Measurements from ENCODE around the gene ITGB8. TPM values are rescaled to one million over a fixed set of nuclear protein-coding genes. Genes with fewer than 3 reads are reported as not detected.

ITGB8 gene
- total and polyA plus RNA-seq, 2 experiments from 2014 or later: 0.71 to 3.0 TPM

DNA sequence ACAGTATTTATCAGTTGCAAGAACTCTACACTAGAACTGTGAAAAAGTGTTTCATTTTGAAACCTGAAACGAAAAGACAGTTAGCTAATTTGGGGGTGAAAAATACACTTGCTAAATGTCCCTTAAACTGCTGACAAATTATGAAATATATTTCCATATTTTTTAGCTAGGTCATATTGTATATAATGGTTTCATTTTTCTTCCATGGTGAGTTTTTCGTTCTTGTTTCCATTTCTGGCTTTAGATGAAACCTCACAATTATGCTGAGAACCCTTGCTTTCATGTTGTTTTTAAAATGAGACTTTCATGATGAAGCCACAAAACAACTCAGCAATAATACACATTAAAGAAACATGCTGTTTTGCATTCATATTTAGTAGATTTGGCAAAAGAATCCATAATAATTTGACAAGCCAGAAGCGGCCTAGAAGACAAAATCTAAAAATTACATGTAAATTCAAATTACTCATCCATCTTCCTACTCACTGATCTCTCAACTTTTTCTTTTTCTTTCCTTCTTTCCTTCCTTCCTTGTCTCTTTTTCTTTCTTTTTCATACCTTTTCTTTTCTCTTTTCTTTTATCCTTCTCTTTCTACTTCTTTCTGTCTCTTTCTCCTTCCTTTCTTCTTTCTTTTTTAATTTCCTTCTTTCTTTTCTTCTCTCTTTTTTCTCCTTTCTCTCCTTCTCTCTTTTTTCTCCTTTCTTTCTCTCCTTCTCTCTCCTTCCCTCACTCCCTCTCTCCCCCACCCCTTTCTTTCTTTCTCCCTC is 46.5 kb upstream of the ITGB8 start (continued):
- TF ChIP-seq, protein P1, sequence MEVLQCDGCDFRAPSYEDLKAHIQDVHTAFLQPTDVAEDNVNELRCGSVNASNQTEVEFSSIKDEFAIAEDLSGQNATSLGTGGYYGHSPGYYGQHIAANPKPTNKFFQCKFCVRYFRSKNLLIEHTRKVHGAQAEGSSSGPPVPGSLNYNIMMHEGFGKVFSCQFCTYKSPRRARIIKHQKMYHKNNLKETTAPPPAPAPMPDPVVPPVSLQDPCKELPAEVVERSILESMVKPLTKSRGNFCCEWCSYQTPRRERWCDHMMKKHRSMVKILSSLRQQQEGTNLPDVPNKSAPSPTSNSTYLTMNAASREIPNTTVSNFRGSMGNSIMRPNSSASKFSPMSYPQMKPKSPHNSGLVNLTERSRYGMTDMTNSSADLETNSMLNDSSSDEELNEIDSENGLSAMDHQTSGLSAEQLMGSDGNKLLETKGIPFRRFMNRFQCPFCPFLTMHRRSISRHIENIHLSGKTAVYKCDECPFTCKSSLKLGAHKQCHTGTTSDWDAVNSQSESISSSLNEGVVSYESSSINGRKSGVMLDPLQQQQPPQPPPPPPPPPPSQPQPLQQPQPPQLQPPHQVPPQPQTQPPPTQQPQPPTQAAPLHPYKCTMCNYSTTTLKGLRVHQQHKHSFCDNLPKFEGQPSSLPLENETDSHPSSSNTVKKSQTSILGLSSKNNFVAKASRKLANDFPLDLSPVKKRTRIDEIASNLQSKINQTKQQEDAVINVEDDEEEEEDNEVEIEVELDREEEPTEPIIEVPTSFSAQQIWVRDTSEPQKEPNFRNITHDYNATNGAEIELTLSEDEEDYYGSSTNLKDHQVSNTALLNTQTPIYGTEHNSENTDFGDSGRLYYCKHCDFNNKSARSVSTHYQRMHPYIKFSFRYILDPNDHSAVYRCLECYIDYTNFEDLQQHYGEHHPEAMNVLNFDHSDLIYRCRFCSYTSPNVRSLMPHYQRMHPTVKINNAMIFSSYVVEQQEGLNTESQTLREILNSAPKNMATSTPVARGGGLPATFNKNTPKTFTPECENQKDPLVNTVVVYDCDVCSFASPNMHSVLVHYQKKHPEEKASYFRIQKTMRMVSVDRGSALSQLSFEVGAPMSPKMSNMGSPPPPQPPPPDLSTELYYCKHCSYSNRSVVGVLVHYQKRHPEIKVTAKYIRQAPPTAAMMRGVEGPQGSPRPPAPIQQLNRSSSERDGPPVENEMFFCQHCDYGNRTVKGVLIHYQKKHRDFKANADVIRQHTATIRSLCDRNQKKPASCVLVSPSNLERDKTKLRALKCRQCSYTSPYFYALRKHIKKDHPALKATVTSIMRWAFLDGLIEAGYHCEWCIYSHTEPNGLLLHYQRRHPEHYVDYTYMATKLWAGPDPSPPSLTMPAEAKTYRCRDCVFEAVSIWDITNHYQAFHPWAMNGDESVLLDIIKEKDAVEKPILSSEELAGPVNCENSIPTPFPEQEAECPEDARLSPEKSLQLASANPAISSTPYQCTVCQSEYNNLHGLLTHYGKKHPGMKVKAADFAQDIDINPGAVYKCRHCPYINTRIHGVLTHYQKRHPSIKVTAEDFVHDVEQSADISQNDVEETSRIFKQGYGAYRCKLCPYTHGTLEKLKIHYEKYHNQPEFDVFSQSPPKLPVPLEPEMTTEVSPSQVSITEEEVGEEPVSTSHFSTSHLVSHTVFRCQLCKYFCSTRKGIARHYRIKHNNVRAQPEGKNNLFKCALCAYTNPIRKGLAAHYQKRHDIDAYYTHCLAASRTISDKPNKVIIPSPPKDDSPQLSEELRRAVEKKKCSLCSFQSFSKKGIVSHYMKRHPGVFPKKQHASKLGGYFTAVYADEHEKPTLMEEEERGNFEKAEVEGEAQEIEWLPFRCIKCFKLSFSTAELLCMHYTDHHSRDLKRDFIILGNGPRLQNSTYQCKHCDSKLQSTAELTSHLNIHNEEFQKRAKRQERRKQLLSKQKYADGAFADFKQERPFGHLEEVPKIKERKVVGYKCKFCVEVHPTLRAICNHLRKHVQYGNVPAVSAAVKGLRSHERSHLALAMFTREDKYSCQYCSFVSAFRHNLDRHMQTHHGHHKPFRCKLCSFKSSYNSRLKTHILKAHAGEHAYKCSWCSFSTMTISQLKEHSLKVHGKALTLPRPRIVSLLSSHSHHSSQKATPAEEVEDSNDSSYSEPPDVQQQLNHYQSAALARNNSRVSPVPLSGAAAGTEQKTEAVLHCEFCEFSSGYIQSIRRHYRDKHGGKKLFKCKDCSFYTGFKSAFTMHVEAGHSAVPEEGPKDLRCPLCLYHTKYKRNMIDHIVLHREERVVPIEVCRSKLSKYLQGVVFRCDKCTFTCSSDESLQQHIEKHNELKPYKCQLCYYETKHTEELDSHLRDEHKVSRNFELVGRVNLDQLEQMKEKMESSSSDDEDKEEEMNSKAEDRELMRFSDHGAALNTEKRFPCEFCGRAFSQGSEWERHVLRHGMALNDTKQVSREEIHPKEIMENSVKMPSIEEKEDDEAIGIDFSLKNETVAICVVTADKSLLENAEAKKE (CRISPR knock-in tag; IDR thresholded peaks at IDR 0.05): no peak
- TF ChIP-seq ZNF114 (CRISPR knock-in tag; IDR thresholded peaks at IDR 0.05): no peak
- TF ChIP-seq ZNF331 (CRISPR knock-in tag; IDR thresholded peaks at IDR 0.05; ENCODE audit: low read depth): no peak
- no peak for TF ChIP-seq NANOG (IDR thresholded peaks at IDR 0.05; ENCODE audit: borderline replicate concordance)

DNA sequence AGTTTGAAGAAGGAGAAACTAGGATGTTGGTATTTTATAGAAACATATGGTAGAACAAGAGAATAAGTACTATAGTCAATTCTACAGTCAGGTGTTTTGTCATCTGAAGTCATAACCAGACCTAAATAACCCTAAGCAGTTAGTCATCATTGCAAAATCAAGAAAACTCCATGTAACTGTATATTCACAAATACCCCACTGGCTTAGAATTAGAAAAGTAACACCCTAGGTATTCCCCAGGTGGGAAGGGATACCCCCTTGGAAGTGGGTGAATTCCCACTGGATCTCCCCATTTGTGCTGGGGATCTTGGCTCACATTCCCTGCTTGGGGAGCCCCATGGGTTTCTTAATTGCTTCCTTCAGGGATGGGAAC is 45.9 kb upstream of the ITGB8 start:
- DNase-seq (ENCODE audit: low spot score) (no peak), ATAC-seq (no peak)
- H3K27me3 Mint-ChIP-seq (ENCODE audit: insufficient read depth, low read depth, poor library complexity): no peaks in the 10 kb centered on the region
- Histone ChIP-seq H2AFZ (0 out of 2 replicates have a peak overlapping the region, but pooled peaks have one; percentile 4), H3K4me2 (no peak overlapping the region), H3K36me3 (ENCODE audit: insufficient read depth) (no peaks in the 10 kb centered on the region), H3F3A (replicated peaks; ENCODE audit: low read depth) (no peaks in the 10 kb centered on the region; the same call in 1 of the 2 replicates), H4K20me1 (replicated peaks; ENCODE audit: insufficient read depth) (no peaks in the 10 kb centered on the region), H3K4me3 (no peak overlapping the region), H3K79me2 (replicated peaks; ENCODE audit: insufficient read depth) (no peaks in the 10 kb centered on the region), H3K27me3 (ENCODE audit: insufficient read depth) (no peaks in the 10 kb centered on the region), H3K27ac (ENCODE audit: low read depth) (no peak overlapping the region), H3K4me1 (ENCODE audit: insufficient read depth) (no peaks in the 10 kb centered on the region), H3K9me2 (ENCODE audit: insufficient read depth) (no peaks in the 10 kb centered on the region)
- TF ChIP-seq ZNF331 (CRISPR knock-in tag; IDR thresholded peaks at IDR 0.05; ENCODE audit: low read depth): no peak
- no peak for TF ChIP-seq ZNF114 (CRISPR knock-in tag; IDR thresholded peaks at IDR 0.05)
- TF ChIP-seq, protein P2, sequence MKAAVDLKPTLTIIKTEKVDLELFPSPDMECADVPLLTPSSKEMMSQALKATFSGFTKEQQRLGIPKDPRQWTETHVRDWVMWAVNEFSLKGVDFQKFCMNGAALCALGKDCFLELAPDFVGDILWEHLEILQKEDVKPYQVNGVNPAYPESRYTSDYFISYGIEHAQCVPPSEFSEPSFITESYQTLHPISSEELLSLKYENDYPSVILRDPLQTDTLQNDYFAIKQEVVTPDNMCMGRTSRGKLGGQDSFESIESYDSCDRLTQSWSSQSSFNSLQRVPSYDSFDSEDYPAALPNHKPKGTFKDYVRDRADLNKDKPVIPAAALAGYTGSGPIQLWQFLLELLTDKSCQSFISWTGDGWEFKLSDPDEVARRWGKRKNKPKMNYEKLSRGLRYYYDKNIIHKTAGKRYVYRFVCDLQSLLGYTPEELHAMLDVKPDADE (IDR thresholded peaks at IDR 0.05): no peak
- TF ChIP-seq EZH2 (IDR thresholded peaks at IDR 0.05; ENCODE audit: low read depth, unreplicated experiment): no peak
- TF ChIP-seq, protein P3, sequence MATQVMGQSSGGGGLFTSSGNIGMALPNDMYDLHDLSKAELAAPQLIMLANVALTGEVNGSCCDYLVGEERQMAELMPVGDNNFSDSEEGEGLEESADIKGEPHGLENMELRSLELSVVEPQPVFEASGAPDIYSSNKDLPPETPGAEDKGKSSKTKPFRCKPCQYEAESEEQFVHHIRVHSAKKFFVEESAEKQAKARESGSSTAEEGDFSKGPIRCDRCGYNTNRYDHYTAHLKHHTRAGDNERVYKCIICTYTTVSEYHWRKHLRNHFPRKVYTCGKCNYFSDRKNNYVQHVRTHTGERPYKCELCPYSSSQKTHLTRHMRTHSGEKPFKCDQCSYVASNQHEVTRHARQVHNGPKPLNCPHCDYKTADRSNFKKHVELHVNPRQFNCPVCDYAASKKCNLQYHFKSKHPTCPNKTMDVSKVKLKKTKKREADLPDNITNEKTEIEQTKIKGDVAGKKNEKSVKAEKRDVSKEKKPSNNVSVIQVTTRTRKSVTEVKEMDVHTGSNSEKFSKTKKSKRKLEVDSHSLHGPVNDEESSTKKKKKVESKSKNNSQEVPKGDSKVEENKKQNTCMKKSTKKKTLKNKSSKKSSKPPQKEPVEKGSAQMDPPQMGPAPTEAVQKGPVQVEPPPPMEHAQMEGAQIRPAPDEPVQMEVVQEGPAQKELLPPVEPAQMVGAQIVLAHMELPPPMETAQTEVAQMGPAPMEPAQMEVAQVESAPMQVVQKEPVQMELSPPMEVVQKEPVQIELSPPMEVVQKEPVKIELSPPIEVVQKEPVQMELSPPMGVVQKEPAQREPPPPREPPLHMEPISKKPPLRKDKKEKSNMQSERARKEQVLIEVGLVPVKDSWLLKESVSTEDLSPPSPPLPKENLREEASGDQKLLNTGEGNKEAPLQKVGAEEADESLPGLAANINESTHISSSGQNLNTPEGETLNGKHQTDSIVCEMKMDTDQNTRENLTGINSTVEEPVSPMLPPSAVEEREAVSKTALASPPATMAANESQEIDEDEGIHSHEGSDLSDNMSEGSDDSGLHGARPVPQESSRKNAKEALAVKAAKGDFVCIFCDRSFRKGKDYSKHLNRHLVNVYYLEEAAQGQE (IDR thresholded peaks at IDR 0.05; ENCODE audit: unreplicated experiment): no peak
- no peak for TF ChIP-seq CREB1 (CRISPR knock-in tag; IDR thresholded peaks at IDR 0.05; ENCODE audit: low read depth)
- TF ChIP-seq POLR2AphosphoS5 (IDR thresholded peaks at IDR 0.05; ENCODE audit: low read depth): no peak
- H3K27ac Mint-ChIP-seq: no peak overlapping the region
- no peak overlapping the region for H3K4me3 Mint-ChIP-seq
- H3K9me3 Mint-ChIP-seq: no peaks in the 10 kb centered on the region
- peaks cover 3% of the 10 kb centered on the region; the same call in 2 of the 3 replicates for H3K4me1 Mint-ChIP-seq
- no peaks in the 10 kb centered on the region for H3K36me3 Mint-ChIP-seq (ENCODE audit: low read depth)

Data from GM23338 (cell line).